Common myeloid progenitor, CD34-positive (primary cell): ENCODE results near the gene LATS2.

Source experiments
- CTCF ChIA-PET: fragments of 350-600 bp; sonication (Branson Sonifier 250); formaldehyde crosslinking; loops from one replicate; lab custom pipeline; 2021; ENCODE audit warnings: antibody characterized with exemption; lab: Charles Lee
- POLR2A ChIA-PET: fragments of 350-600 bp; sonication (Branson Sonifier 250); formaldehyde crosslinking; loops from one replicate; lab custom pipeline; 2021; ENCODE audit warnings: antibody characterized with exemption; lab: Charles Lee
- DNase-seq, 3 donors: peaks; one replicate each; pipeline versions ENCODE4 v3.0.0 to v3.0.0-alpha.2; 2013
- H3K27ac ChIP-seq, 2 experiments: 1 replicate in 1 of 2; 2 replicates in 1 of 2; pipeline ENCODE4 v1.7.0; 2013; ENCODE audit warnings: inconsistent platforms in 2 of 2, low read length in 2 of 2, mild to moderate bottlenecking in 2 of 2, low read depth in 1 of 2, moderate library complexity in 1 of 2; ENCODE audit not compliant: severe bottlenecking in 2 of 2, insufficient read depth in 1 of 2, poor library complexity in 1 of 2
- H3K27me3 ChIP-seq, 5 experiments: replicated peaks in 2 of 5; 1 replicate in 3 of 5; 2 replicates in 2 of 5; pipeline versions ENCODE4 v1.6.1 to v1.7.0; 2013; ENCODE audit warnings: low read length in 4 of 5, mild to moderate bottlenecking in 2 of 5, moderate library complexity in 2 of 5, inconsistent platforms in 1 of 5; ENCODE audit not compliant: insufficient read depth in 5 of 5, control insufficient read depth in 4 of 5
- H3K36me3 ChIP-seq, 4 experiments: 1 replicate in 2 of 4; 2 replicates in 2 of 4; pipeline versions ENCODE4 v1.6.1 to v1.7.0; 2013; ENCODE audit warnings: low read length in 3 of 4, control low read depth in 1 of 4, mild to moderate bottlenecking in 1 of 4; ENCODE audit not compliant: control insufficient read depth in 4 of 4, insufficient read depth in 4 of 4
- H3K4me1 ChIP-seq, 4 experiments: 1 replicate in 3 of 4; 2 replicates in 1 of 4; pipeline versions ENCODE4 v1.6.1 to v1.7.1; 2013; ENCODE audit warnings: low read length in 3 of 4, mild to moderate bottlenecking in 3 of 4, control low read depth in 1 of 4, inconsistent platforms in 1 of 4, moderate library complexity in 1 of 4; ENCODE audit not compliant: control insufficient read depth in 4 of 4, insufficient read depth in 4 of 4; ENCODE audit errors: control extremely low read depth in 1 of 4
- H3K4me3 ChIP-seq, 7 experiments: 1 replicate in 4 of 7; 2 replicates in 3 of 7; pipeline versions ENCODE4 v1.5.1 to v1.7.0; 2013; ENCODE audit warnings: mild to moderate bottlenecking in 7 of 7, low read length in 6 of 7, moderate library complexity in 6 of 7, inconsistent platforms in 2 of 7, low read depth in 2 of 7, control low read depth in 1 of 7; ENCODE audit not compliant: insufficient read depth in 4 of 7, control insufficient read depth in 1 of 7; ENCODE audit errors: extremely low read depth in 1 of 7
- H3K9me3 ChIP-seq, 5 experiments: 1 replicate in 4 of 5; 2 replicates in 1 of 5; pipeline versions ENCODE4 v1.6.1 to v1.7.1; 2013; ENCODE audit warnings: low read length in 4 of 5, mild to moderate bottlenecking in 2 of 5, inconsistent platforms in 1 of 5, low read depth in 1 of 5, moderate library complexity in 1 of 5; ENCODE audit not compliant: control insufficient read depth in 4 of 5, insufficient read depth in 2 of 5; ENCODE audit errors: control extremely low read depth in 1 of 5
- WGBS: methylation state at CpG from one replicate; pipeline ENCODE4 v1.1.5; 2013; ENCODE audit not compliant: insufficient coverage; 5-methylcytosine and 5-hydroxymethylcytosine counted together

LATS2 gene

GRCh38 chr13:21010621-21011020, 50.8 kb downstream of the LATS2 start:
- H3K27ac ChIP-seq: no peak overlapping the region
- DNase-seq: peak; percentile 25 to 67 (median 59)
- H3K27me3 ChIP-seq: no peaks in the 10 kb centered on the region
- H3K4me1 ChIP-seq: peaks cover 0 to 11% (median 3%) of the 10 kb centered on the region in 4 experiments
- peak overlapping the region in 1 of 7 experiments; percentile 7 for H3K4me3 ChIP-seq
- peaks cover 0 to 31% (median 4%) of the 10 kb centered on the region in 4 experiments for H3K36me3 ChIP-seq
- 38% methylated on average over 1 of the region's 1 CpG for WGBS
- no peaks in the 10 kb centered on the region for H3K9me3 ChIP-seq
- POLR2A ChIA-PET: interaction anchor here (0.9 kb wide), 1 partner anchor 47 kb away, joined by 3 read pairs; no protein-coding TSS in a partner anchor
- CTCF ChIA-PET: interaction anchor here (0.7 to 1.9 kb wide), 4 partner anchors 10 to 123 kb away, joined by 3 to 6 read pairs (median 4); no protein-coding TSS in a partner anchor

DNA sequence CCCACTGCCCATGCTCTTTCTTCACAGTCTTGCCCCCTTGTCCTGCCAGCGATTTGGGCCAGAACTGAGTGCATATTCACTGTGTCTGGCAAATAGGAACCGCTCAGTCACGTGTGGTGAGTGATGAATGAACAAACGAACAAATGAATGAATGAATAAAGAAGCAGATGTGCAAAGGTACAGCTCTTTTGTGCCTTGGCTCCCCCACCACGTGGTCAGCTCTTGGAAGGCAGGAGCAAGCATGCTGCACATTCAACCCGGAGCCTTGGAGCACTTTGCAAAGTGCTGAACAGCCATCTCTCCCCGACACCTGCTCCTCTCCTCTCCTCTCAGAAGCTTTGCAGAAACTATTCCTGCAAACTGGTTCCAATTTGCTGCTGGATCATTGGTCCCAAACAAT, 52.4 kb downstream of the LATS2 start:
- Histone ChIP-seq H3K9me3 (no peaks in the 10 kb centered on the region), H3K4me3 (no peak overlapping the region), H3K27ac (no peak overlapping the region), H3K36me3 (peaks cover 0 to 26% (median 4%) of the 10 kb centered on the region in 4 experiments), H3K4me1 (peaks cover 0 to 22% (median 11%) of the 10 kb centered on the region in 4 experiments), H3K27me3 (no peaks in the 10 kb centered on the region)
- ChIA-PET CTCF (interaction anchor here (0.6 to 0.7 kb wide), 2 partner anchors 64 to 103 kb away, joined by 3 read pairs; no protein-coding TSS in a partner anchor), POLR2A (no interaction called here)
- 98% methylated on average over 7 of the region's 7 CpGs for WGBS
- no peak for DNase-seq

- no peaks in the 10 kb centered on the region for H3K27me3 ChIP-seq
- H3K36me3 ChIP-seq: peaks cover 0 to 22% (median 3%) of the 10 kb centered on the region in 4 experiments
- H3K27ac ChIP-seq: no peak overlapping the region
- CTCF ChIA-PET: no interaction called here
- no peaks in the 10 kb centered on the region for H3K9me3 ChIP-seq
- no peak overlapping the region for H3K4me3 ChIP-seq
- POLR2A ChIA-PET: no interaction called here
- WGBS: 99% methylated on average over 9 of the region's 11 CpGs
- no peak for DNase-seq
- peaks cover 0 to 22% (median 11%) of the 10 kb centered on the region in 4 experiments for H3K4me1 ChIP-seq
Observed at GRCh38 chr13:21008026-21008425, 53.4 kb downstream of the LATS2 start.

GRCh38 chr13:21006141-21007005, 55.0 kb downstream of the LATS2 start:
- CTCF ChIA-PET: interaction anchor here (2.4 kb wide), 1 partner anchor 9 kb away, joined by 13 read pairs; no protein-coding TSS in a partner anchor
- POLR2A ChIA-PET: no interaction called here
- H3K27me3 ChIP-seq: no peaks in the 10 kb centered on the region

GRCh38 chr13:21005193-21005592, 56.2 kb downstream of the LATS2 start:
- Histone ChIP-seq H3K27ac (peak overlapping the region in 1 of 2 experiments; percentile 1), H3K36me3 (peaks cover 0 to 21% (median 5%) of the 10 kb centered on the region in 4 experiments), H3K4me1 (peaks cover 0 to 12% (median 8%) of the 10 kb centered on the region in 4 experiments), H3K27me3 (no peaks in the 10 kb centered on the region), H3K4me3 (no peak overlapping the region), H3K9me3 (peaks cover 0 to 3% (median 2%) of the 10 kb centered on the region in 5 experiments)
- no peak for DNase-seq
- ChIA-PET CTCF (interaction anchor here (0.5 to 2.4 kb wide), 5 partner anchors 8 to 502 kb away, joined by 3 to 13 read pairs (median 3); no protein-coding TSS in a partner anchor), POLR2A (no interaction called here)
- WGBS: 91% methylated on average over 3 of the region's 3 CpGs

More at GRCh38 chr13:21006141-21007005, 55.0 kb downstream of the LATS2 start:
- Histone ChIP-seq H3K4me1 (peaks cover 0 to 22% (median 11%) of the 10 kb centered on the region in 4 experiments), H3K4me3 (no peak overlapping the region), H3K9me3 (peaks cover 0 to 2% (median 2%) of the 10 kb centered on the region in 5 experiments), H3K36me3 (peaks cover 0 to 18% (median 4%) of the 10 kb centered on the region in 4 experiments), H3K27ac (no peak overlapping the region)
- DNase-seq: no peak
- 97% methylated on average over 10 of the region's 11 CpGs for WGBS

- ChIA-PET CTCF (no interaction called here), POLR2A (no interaction called here)
- whole genome bisulfite sequencing: 100% methylated on average over 1 of the region's 5 CpGs
- H3K27ac ChIP-seq: no peak overlapping the region
- no peak for DNase-seq
- H3K27me3 ChIP-seq: no peaks in the 10 kb centered on the region
- peaks cover 0 to 11% (median 8%) of the 10 kb centered on the region in 4 experiments for H3K4me1 ChIP-seq
- no peak overlapping the region for H3K4me3 ChIP-seq
- peaks cover 0 to 41% (median 13%) of the 10 kb centered on the region in 4 experiments for H3K36me3 ChIP-seq
- peaks cover 0 to 3% (median 2%) of the 10 kb centered on the region in 5 experiments for H3K9me3 ChIP-seq
Observed at GRCh38 chr13:21001471-21001870, 59.9 kb downstream of the LATS2 start.
